Neuron (in vitro differentiated cells): ENCODE data around the gene P3H2.
"Not testable (repeated sequence)": the region's sequence is repeated elsewhere in the genome, so short reads cannot be mapped to it uniquely, and the experiment has no call there.

Source experiments
- H2AFZ ChIP-seq: one replicate; pipeline ENCODE4 v1.6.1; 2013; ENCODE audit warnings: low read depth, mild to moderate bottlenecking, inconsistent platforms, low read length, moderate library complexity
- H3K27me3 ChIP-seq: one replicate; pipeline ENCODE4 v1.6.1; 2013; ENCODE audit warnings: low read length; ENCODE audit not compliant: insufficient read depth
- H3K36me3 ChIP-seq: one replicate; pipeline ENCODE4 v1.6.1; 2013; ENCODE audit warnings: low read length; ENCODE audit not compliant: insufficient read depth
- H3K4me1 ChIP-seq: one replicate; pipeline ENCODE4 v1.6.1; 2013; ENCODE audit warnings: low read length; ENCODE audit not compliant: insufficient read depth
- H3K4me3 ChIP-seq: 2 replicates; pipeline ENCODE4 v1.5.1; 2013; ENCODE audit warnings: mild to moderate bottlenecking, low read length, moderate library complexity
- H3K9me3 ChIP-seq: one replicate; pipeline ENCODE4 v1.6.1; 2013; ENCODE audit warnings: low read length

P3H2 gene

GRCh38 chr3:190120269-190121060 is at the start of gene P3H2:
Gene P3H2, minus strand, starts transcription at chr3:190120897. Its CDS starts 166 bp downstream, at chr3:190120731.
- H3K4me1 ChIP-seq, result peaks cover 8% of the 10 kb centered on the region
- H3K36me3 ChIP-seq, result no peaks in the 10 kb centered on the region
- peak within 1 kb of the TSS; percentile 95 for H2AFZ ChIP-seq
- H3K9me3 ChIP-seq, result no peaks in the 10 kb centered on the region
- H3K4me3 ChIP-seq, result peak within 1 kb of the TSS; percentile 75
- H3K27me3 ChIP-seq, result no peaks in the 10 kb centered on the region

GRCh38 chr3:190169877-190170276 is 49.2 kb upstream of the P3H2 start:
- Histone ChIP-seq H2AFZ (no peak overlapping the region), H3K27me3 (no peaks in the 10 kb centered on the region), H3K4me3 (no peak overlapping the region), H3K9me3 (no peaks in the 10 kb centered on the region), H3K4me1 (no peaks in the 10 kb centered on the region), H3K36me3 (no peaks in the 10 kb centered on the region)

- Histone ChIP-seq H3K4me1 (no peaks in the 10 kb centered on the region), H2AFZ (no peak overlapping the region), H3K27me3 (no peaks in the 10 kb centered on the region), H3K4me3 (no peak overlapping the region), H3K36me3 (no peaks in the 10 kb centered on the region), H3K9me3 (no peaks in the 10 kb centered on the region)
Measured at GRCh38 chr3:190169243-190169642, 48.5 kb upstream of the P3H2 start.

GRCh38 chr3:190167936-190168680 is 47.4 kb upstream of the P3H2 start:
- H3K36me3 ChIP-seq, result no peaks in the 10 kb centered on the region
- no peaks in the 10 kb centered on the region for H3K27me3 ChIP-seq
- no peak overlapping the region for H3K4me3 ChIP-seq
- no peak overlapping the region for H2AFZ ChIP-seq
- no peaks in the 10 kb centered on the region for H3K4me1 ChIP-seq
- no peaks in the 10 kb centered on the region for H3K9me3 ChIP-seq

GRCh38 chr3:190166948-190167347 is 46.3 kb upstream of the P3H2 start:
- Histone ChIP-seq H3K36me3 (no peaks in the 10 kb centered on the region), H3K4me3 (no peak overlapping the region), H3K4me1 (no peaks in the 10 kb centered on the region), H3K9me3 (no peaks in the 10 kb centered on the region), H3K27me3 (no peaks in the 10 kb centered on the region), H2AFZ (no peak overlapping the region)

GRCh38 chr3:190165253-190165652 is 44.6 kb upstream of the P3H2 start:
- no peak overlapping the region for H3K4me3 ChIP-seq
- H3K27me3 ChIP-seq, result no peaks in the 10 kb centered on the region

GRCh38 chr3:190162013-190162412 is 41.3 kb upstream of the P3H2 start:
- not testable (repeated sequence) for H3K36me3 ChIP-seq, H3K9me3 ChIP-seq

More at GRCh38 chr3:190165253-190165652, 44.6 kb upstream of the P3H2 start:
- H2AFZ ChIP-seq, result no peak overlapping the region
- no peaks in the 10 kb centered on the region for H3K4me1 ChIP-seq
- no peaks in the 10 kb centered on the region for H3K9me3 ChIP-seq
- no peaks in the 10 kb centered on the region for H3K36me3 ChIP-seq

GRCh38 chr3:190159902-190160435 is 39.3 kb upstream of the P3H2 start:
- H2AFZ ChIP-seq, result no peak overlapping the region
- no peaks in the 10 kb centered on the region for H3K27me3 ChIP-seq
- H3K4me1 ChIP-seq, result no peaks in the 10 kb centered on the region
- no peaks in the 10 kb centered on the region for H3K36me3 ChIP-seq
- H3K4me3 ChIP-seq, result no peak overlapping the region
- no peaks in the 10 kb centered on the region for H3K9me3 ChIP-seq

More at GRCh38 chr3:190162013-190162412, 41.3 kb upstream of the P3H2 start:
- not testable (repeated sequence) for H2AFZ ChIP-seq, H3K27me3 ChIP-seq, H3K4me3 ChIP-seq, H3K4me1 ChIP-seq

- no peaks in the 10 kb centered on the region for H3K9me3 ChIP-seq
- no peak overlapping the region for H2AFZ ChIP-seq
- no peak overlapping the region for H3K4me3 ChIP-seq
- H3K36me3 ChIP-seq, result no peaks in the 10 kb centered on the region
- H3K4me1 ChIP-seq, result no peaks in the 10 kb centered on the region
- no peaks in the 10 kb centered on the region for H3K27me3 ChIP-seq
Measured at GRCh38 chr3:190158261-190158660, 37.6 kb upstream of the P3H2 start.

GRCh38 chr3:190155752-190156151 is 35.1 kb upstream of the P3H2 start:
- Histone ChIP-seq H3K27me3 (no peaks in the 10 kb centered on the region), H3K4me1 (no peaks in the 10 kb centered on the region), H3K36me3 (no peaks in the 10 kb centered on the region), H2AFZ (no peak overlapping the region), H3K4me3 (no peak overlapping the region), H3K9me3 (no peaks in the 10 kb centered on the region)

- no peak overlapping the region for H2AFZ ChIP-seq
- no peaks in the 10 kb centered on the region for H3K4me1 ChIP-seq
- H3K4me3 ChIP-seq, result no peak overlapping the region
- no peaks in the 10 kb centered on the region for H3K36me3 ChIP-seq
- no peaks in the 10 kb centered on the region for H3K9me3 ChIP-seq
- no peaks in the 10 kb centered on the region for H3K27me3 ChIP-seq
Measured at GRCh38 chr3:190150681-190151080, 30.0 kb upstream of the P3H2 start.

- not testable (repeated sequence) for H3K36me3 ChIP-seq, H3K9me3 ChIP-seq, H2AFZ ChIP-seq, H3K4me3 ChIP-seq, H3K27me3 ChIP-seq, H3K4me1 ChIP-seq
Measured at GRCh38 chr3:190149830-190150619, 29.3 kb upstream of the P3H2 start.

GRCh38 chr3:190144793-190145192 is 24.1 kb upstream of the P3H2 start:
- H3K4me1 ChIP-seq, H3K4me3 ChIP-seq, H3K9me3 ChIP-seq, H3K36me3 ChIP-seq, H2AFZ ChIP-seq, H3K27me3 ChIP-seq: not testable (repeated sequence)
